ENCODE results near the gene ADCY1. TPM values are rescaled to one million over a fixed set of nuclear protein-coding genes. Genes with fewer than 3 reads are reported as not detected.
A peak's percentile ranks its signal among the peaks of the same experiment; 100 is the strongest.
"Not testable (repeated sequence)": the region's sequence is repeated elsewhere in the genome, so short reads cannot be mapped to it uniquely, and the experiment has no call there.

The ADCY1 gene
- polyA plus RNA-seq (2013, experiment 1 of 2): 9.6 TPM
- polyA plus RNA-seq (2013, experiment 2 of 2): 10.0 TPM

DNA sequence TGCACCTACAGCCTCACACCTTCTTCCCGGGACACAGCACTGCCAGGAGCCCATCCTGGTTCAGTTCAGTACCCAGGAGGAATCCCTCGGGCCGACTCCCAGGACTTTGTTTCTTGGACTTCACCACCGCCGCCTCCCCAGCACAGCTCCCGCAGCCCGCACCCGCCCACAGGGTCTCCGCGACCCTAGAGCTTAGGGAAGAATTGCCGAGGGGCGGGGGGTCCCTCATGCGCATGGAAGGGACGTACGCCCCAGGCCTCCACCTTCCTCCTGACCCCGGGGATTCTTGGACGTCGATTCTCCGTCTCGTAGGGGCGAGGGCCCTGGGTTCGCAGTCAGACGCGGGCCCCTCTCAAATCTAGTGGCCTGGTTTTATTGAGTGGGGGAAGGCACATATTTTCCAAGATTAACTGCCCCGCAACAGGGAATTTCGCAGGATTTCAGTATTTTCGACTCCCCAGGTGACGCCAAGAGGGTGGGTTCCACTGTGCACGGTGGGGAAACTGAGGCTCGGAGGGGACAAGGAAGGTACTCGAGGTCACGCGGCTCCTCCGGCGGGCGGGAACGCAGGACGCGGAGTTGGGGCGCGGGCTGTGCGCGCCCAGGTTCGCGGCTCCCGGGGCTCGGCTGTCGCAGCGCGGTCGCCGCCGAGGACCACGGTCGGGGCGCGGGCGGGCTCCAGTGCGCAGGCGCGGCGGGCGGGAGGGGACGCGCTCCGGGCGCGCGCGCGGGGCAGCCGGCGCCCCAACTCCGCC is at the start of gene ADCY1:
Gene ADCY1 (plus strand): TSS at position 708 of the 755 bp plus-strand sequence. CDS start 176 bp downstream, outside the sequence.
- Histone ChIP-seq H2AK5ac (ENCODE audit: low read length) (no peak within 1 kb of the TSS), H3K36me3 (ENCODE audit: control insufficient read depth, insufficient read depth, low read length) (no peaks in the 10 kb centered on the region), H2BK15ac (replicated peaks; ENCODE audit: low read depth) (no peak within 1 kb of the TSS), H3K18ac (ENCODE audit: low read length) (peak within 1 kb of the TSS; percentile 13), H3K4me3 (ENCODE audit: low read length) (peak within 1 kb of the TSS; percentile 51), H4K8ac (ENCODE audit: low read depth, low read length) (no peak within 1 kb of the TSS), H3K56ac (ENCODE audit: low read length) (peak within 1 kb of the TSS; percentile 88), H3K9ac (ENCODE audit: low read length) (peak within 1 kb of the TSS; percentile 71), H2BK5ac (ENCODE audit: low read length) (no peak within 1 kb of the TSS), H3K27me3 (ENCODE audit: insufficient read depth, low read length, poor library complexity) (peaks cover 25% of the 10 kb centered on the region), H3K23ac (ENCODE audit: low read length) (no peak within 1 kb of the TSS), H3K27ac (ENCODE audit: low read depth, low read length) (no peak within 1 kb of the TSS), H3K4me1 (ENCODE audit: control insufficient read depth, low read depth, low read length) (no peaks in the 10 kb centered on the region), H3K79me2 (ENCODE audit: control insufficient read depth, insufficient read depth, low read length) (no peaks in the 10 kb centered on the region), H2BK120ac (ENCODE audit: low read depth, low read length) (no peak within 1 kb of the TSS), H4K5ac (ENCODE audit: low read length) (no peak within 1 kb of the TSS), H3K79me1 (ENCODE audit: low read length) (no peaks in the 10 kb centered on the region), H3K4me2 (ENCODE audit: low read length) (peak within 1 kb of the TSS; percentile 92), H3K4ac (ENCODE audit: low read depth, low read length) (no peak within 1 kb of the TSS)
- whole genome bisulfite sequencing (ENCODE audit: extremely low coverage, insufficient coverage, low lambda C conversion rate): no CpG with 5 or more reads among the region's 74 CpGs
- DNase-seq: no peak

DNA sequence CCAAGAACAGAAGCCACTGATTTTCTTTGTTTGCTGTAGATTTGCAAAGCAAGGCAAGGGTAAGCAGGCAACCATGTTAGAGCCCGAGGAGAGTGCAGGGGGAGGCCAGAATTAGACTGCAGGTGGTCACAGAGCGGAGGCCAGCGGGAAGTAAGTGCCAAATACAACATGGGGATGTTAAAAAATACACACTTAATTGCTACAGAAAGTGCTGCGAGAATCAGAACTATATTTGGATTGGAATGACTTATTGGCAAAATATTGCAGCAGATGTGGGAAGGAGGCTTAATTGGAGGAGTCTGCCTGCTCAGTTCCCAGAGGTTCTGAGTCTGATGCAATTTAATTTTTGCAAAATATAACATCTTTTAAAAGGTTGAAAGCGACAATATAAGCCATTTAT is 49.7 kb upstream of the ADCY1 start:
- H4K8ac ChIP-seq (ENCODE audit: low read depth, low read length): no peak overlapping the region
- no peak overlapping the region for H3K56ac ChIP-seq (ENCODE audit: low read length)
- no peak overlapping the region for H4K5ac ChIP-seq (ENCODE audit: low read length)
- no peaks in the 10 kb centered on the region for H3K36me3 ChIP-seq (ENCODE audit: control insufficient read depth, insufficient read depth, low read length)
- H2BK120ac ChIP-seq (ENCODE audit: low read depth, low read length): no peak overlapping the region
- no peaks in the 10 kb centered on the region for H3K79me2 ChIP-seq (ENCODE audit: control insufficient read depth, insufficient read depth, low read length)
- H3K4me2 ChIP-seq (ENCODE audit: low read length): no peak overlapping the region
- no peaks in the 10 kb centered on the region for H3K79me1 ChIP-seq (ENCODE audit: low read length)
- no peak overlapping the region for H3K23ac ChIP-seq (ENCODE audit: low read length)
- no CpG with 5 or more reads among the region's 5 CpGs for whole genome bisulfite sequencing (ENCODE audit: extremely low coverage, insufficient coverage, low lambda C conversion rate)
- no peak for DNase-seq
- H2BK15ac ChIP-seq (replicated peaks; ENCODE audit: low read depth): no peak overlapping the region
- H3K4me3 ChIP-seq (ENCODE audit: low read length): no peak overlapping the region
- H3K4ac ChIP-seq (ENCODE audit: low read depth, low read length): no peak overlapping the region
- H2AK5ac ChIP-seq (ENCODE audit: low read length): no peak overlapping the region
- H3K9ac ChIP-seq (ENCODE audit: low read length): no peak overlapping the region
- H3K27ac ChIP-seq (ENCODE audit: low read depth, low read length): no peak overlapping the region
- H3K27me3 ChIP-seq (ENCODE audit: insufficient read depth, low read length, poor library complexity): no peaks in the 10 kb centered on the region
- H3K18ac ChIP-seq (ENCODE audit: low read length): no peak overlapping the region
- no peaks in the 10 kb centered on the region for H3K4me1 ChIP-seq (ENCODE audit: control insufficient read depth, low read depth, low read length)
- no peak overlapping the region for H2BK5ac ChIP-seq (ENCODE audit: low read length)

- Histone ChIP-seq H2BK5ac (ENCODE audit: low read length) (no peak overlapping the region), H2BK120ac (ENCODE audit: low read depth, low read length) (no peak overlapping the region), H3K9ac (ENCODE audit: low read length) (no peak overlapping the region), H2BK15ac (replicated peaks; ENCODE audit: low read depth) (no peak overlapping the region), H3K36me3 (ENCODE audit: control insufficient read depth, insufficient read depth, low read length) (no peaks in the 10 kb centered on the region), H3K4me1 (ENCODE audit: control insufficient read depth, low read depth, low read length) (no peaks in the 10 kb centered on the region), H4K5ac (ENCODE audit: low read length) (no peak overlapping the region), H2AK5ac (ENCODE audit: low read length) (no peak overlapping the region), H4K8ac (ENCODE audit: low read depth, low read length) (no peak overlapping the region), H3K23ac (ENCODE audit: low read length) (no peak overlapping the region), H3K27ac (ENCODE audit: low read depth, low read length) (no peak overlapping the region), H3K79me1 (ENCODE audit: low read length) (no peaks in the 10 kb centered on the region), H3K4me3 (ENCODE audit: low read length) (no peak overlapping the region), H3K4ac (ENCODE audit: low read depth, low read length) (no peak overlapping the region), H3K4me2 (ENCODE audit: low read length) (no peak overlapping the region), H3K79me2 (ENCODE audit: control insufficient read depth, insufficient read depth, low read length) (no peaks in the 10 kb centered on the region), H3K56ac (ENCODE audit: low read length) (no peak overlapping the region), H3K18ac (ENCODE audit: low read length) (no peak overlapping the region), H3K27me3 (ENCODE audit: insufficient read depth, low read length, poor library complexity) (no peaks in the 10 kb centered on the region)
- no peak for DNase-seq
Measured at GRCh38 chr7:45525057-45525456, 49.1 kb upstream of the ADCY1 start.

- Histone ChIP-seq H3K79me2 (ENCODE audit: control insufficient read depth, insufficient read depth, low read length) (no peaks in the 10 kb centered on the region), H3K27me3 (ENCODE audit: insufficient read depth, low read length, poor library complexity) (no peaks in the 10 kb centered on the region)
- DNase-seq: no peak
Measured at GRCh38 chr7:45543473-45543872, 30.7 kb upstream of the ADCY1 start.

DNA sequence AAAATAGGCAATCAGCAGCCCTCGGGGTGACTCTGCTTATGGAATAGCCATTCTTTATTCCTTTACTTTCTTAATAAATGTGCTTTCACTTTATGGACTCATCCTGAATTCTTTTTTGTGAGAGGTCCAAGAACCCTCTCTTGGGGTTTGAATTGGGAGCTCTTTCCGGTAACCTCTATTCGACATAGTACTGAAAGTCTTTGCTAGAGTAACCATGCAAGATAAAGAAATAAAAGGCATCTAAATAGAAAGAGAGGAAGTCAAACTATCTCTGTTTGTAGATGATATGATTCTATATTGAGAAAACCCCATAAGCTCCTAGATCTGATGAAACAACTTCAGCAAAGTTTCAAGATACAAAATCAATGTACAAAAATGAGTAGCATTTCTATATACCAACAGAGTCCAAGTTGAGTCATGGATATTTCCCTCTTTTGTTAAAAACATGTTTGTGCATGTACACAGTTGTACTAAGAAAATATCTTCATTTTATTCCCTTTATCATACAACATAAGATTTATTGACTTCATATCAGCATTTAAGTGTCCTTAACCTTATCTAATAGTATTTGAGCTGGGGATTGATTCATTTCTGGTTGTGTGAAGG is 29.0 kb upstream of the ADCY1 start:
- H3K4ac ChIP-seq (ENCODE audit: low read depth, low read length); H2BK15ac ChIP-seq (replicated peaks; ENCODE audit: low read depth); H2AK5ac ChIP-seq (ENCODE audit: low read length); H2BK5ac ChIP-seq (ENCODE audit: low read length); H4K8ac ChIP-seq (ENCODE audit: low read depth, low read length); H3K27me3 ChIP-seq (ENCODE audit: insufficient read depth, low read length, poor library complexity); H3K56ac ChIP-seq (ENCODE audit: low read length); H2BK120ac ChIP-seq (ENCODE audit: low read depth, low read length); H3K18ac ChIP-seq (ENCODE audit: low read length); H3K79me1 ChIP-seq (ENCODE audit: low read length); H3K4me2 ChIP-seq (ENCODE audit: low read length); H3K9ac ChIP-seq (ENCODE audit: low read length); H3K36me3 ChIP-seq (ENCODE audit: control insufficient read depth, insufficient read depth, low read length); H3K23ac ChIP-seq (ENCODE audit: low read length); H3K79me2 ChIP-seq (ENCODE audit: control insufficient read depth, insufficient read depth, low read length); H3K4me3 ChIP-seq (ENCODE audit: low read length); H4K5ac ChIP-seq (ENCODE audit: low read length); H3K27ac ChIP-seq (ENCODE audit: low read depth, low read length); DNase-seq; H3K4me1 ChIP-seq (ENCODE audit: control insufficient read depth, low read depth, low read length): not testable (repeated sequence)
- no CpG with 5 or more reads among the region's 3 CpGs for WGBS (ENCODE audit: extremely low coverage, insufficient coverage, low lambda C conversion rate)

More at GRCh38 chr7:45543473-45543872, 30.7 kb upstream of the ADCY1 start:
- no peak overlapping the region for H3K23ac ChIP-seq (ENCODE audit: low read length)
- no peak overlapping the region for H2AK5ac ChIP-seq (ENCODE audit: low read length)
- no peak overlapping the region for H3K4me3 ChIP-seq (ENCODE audit: low read length)
- no peak overlapping the region for H3K4me2 ChIP-seq (ENCODE audit: low read length)
- H4K8ac ChIP-seq (ENCODE audit: low read depth, low read length): no peak overlapping the region
- WGBS (ENCODE audit: extremely low coverage, insufficient coverage, low lambda C conversion rate): no CpG with 5 or more reads among the region's 3 CpGs
- H2BK15ac ChIP-seq (replicated peaks; ENCODE audit: low read depth): no peak overlapping the region
- H3K27ac ChIP-seq (ENCODE audit: low read depth, low read length): no peak overlapping the region
- no peaks in the 10 kb centered on the region for H3K79me1 ChIP-seq (ENCODE audit: low read length)
- no peak overlapping the region for H3K56ac ChIP-seq (ENCODE audit: low read length)
- H2BK5ac ChIP-seq (ENCODE audit: low read length): no peak overlapping the region
- H3K4ac ChIP-seq (ENCODE audit: low read depth, low read length): no peak overlapping the region
- no peak overlapping the region for H3K18ac ChIP-seq (ENCODE audit: low read length)
- no peak overlapping the region for H3K9ac ChIP-seq (ENCODE audit: low read length)
- H3K4me1 ChIP-seq (ENCODE audit: control insufficient read depth, low read depth, low read length): no peaks in the 10 kb centered on the region
- no peak overlapping the region for H4K5ac ChIP-seq (ENCODE audit: low read length)
- no peak overlapping the region for H2BK120ac ChIP-seq (ENCODE audit: low read depth, low read length)
- no peaks in the 10 kb centered on the region for H3K36me3 ChIP-seq (ENCODE audit: control insufficient read depth, insufficient read depth, low read length)

All from mesendoderm (in vitro differentiated cells).